ENCODE data around the gene METTL17.
A peak's percentile ranks its signal among the peaks of the same experiment; 100 is the strongest.
"Not testable (repeated sequence)": the region's sequence is repeated elsewhere in the genome, so short reads cannot be mapped to it uniquely, and the experiment has no call there.

METTL17 gene

DNA sequence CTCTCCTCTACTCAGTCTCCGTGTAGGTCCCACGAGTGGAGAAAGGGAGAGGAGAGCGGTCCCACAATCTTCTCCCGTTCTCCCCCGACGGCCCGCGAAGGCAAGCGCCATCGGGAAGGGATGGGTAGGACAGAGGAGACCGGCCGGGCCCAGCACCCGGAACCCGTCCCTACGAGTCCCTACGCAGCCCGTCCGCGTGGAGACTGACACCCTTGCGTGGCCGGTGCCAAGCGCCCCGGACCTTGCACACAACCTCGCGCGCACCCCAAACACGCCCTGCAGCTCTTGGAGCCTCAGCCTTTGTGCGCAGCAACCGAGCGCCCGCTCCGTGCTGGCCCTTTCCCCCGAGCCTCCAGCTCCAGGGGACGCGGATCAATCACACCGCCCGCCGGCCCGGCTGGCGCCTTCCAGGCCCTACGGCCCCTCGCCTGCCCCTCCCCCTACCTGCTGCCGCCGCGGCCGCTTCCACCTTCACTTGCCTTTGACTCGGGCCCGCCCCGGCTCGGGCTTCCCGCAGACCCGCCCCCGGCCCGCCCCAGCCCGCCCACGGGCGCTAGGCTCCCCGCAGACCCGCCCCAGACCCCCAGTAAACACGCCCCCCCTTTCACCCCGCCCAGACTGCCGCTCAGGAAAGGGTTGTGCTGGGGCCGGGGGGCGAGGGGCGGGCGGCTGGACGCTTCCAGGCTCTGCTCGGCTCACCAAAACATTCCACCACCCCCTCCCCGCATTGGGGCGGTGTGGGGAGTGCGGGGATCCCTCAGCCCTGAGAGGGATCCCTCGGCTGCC is 35.0 kb downstream of the METTL17 start, which contains the start of gene NDRG2:
Gene NDRG2, minus strand, starts transcription at position 477 of the 786 bp plus-strand sequence. CDS start 1,746 bp downstream, outside the sequence.
- DNase-seq (ENCODE audit: low read depth): no peak

GRCh38 chr14:21025371-21026273 is 35.8 kb downstream of the METTL17 start:
- DNase-seq (ENCODE audit: low read depth): no peak

DNA sequence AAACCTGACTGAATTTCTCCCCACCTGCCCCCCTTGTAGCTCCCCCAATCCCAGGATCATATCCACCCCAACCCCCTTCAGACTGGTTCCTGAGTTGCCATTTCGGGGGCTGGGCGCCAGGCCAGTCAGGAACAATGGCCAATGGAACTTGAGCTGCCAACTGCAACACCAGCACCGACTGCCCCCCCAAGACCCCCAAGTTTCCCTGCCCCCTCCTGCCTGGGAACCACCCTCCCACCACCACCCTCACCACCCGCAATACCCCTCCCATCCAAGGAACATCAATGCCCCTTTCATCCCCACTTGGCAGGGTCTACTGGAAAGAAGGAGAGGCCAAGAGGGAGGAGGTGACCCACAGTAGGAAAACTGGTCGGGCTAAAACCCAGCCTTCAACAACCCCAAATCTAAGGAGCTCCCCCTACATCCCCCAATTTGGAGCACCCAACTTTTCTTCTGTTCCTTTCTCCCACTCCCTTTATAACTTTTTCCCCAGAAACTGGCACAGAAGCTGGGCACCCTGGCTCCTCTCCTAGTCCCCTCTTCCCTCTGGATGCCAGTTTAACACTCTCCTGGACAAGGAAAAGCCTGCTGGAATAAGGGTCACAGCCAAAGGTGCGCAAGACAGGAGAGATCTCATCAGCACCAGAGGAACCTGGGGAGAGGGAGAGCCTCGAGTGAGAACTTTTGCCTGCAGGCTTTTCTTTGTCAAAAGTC is 36.7 kb downstream of the METTL17 start:
- DNase-seq (ENCODE audit: low read depth): no peak

DNA sequence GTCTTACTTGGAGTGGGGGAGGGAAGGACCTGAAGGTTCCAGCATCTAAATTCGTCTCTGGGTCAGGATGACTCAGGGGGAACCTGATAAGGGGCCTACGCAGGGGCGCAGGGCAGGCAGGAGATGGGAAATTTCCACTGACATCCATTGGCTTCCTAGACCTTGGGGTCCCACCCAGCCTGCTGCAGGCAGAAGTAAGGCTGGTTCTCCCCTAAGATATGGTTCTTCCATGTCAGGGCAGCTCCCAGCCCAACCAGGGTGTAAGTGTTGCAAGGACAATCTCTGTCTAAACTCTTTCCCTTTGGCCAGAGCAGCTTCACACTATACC is 37.2 kb downstream of the METTL17 start:
- no peak for DNase-seq (ENCODE audit: low read depth)

- no peak for DNase-seq (ENCODE audit: low read depth)
Observed at GRCh38 chr14:21029917-21030316, 40.1 kb downstream of the METTL17 start, which contains the start of gene TPPP2. Gene TPPP2, plus strand, starts transcription at chr14:21030217. Its CDS starts 365 bp downstream, at chr14:21030582.

GRCh38 chr14:21030531-21030930 is 40.8 kb downstream of the METTL17 start:
- DNase-seq (ENCODE audit: low read depth): no peak

DNA sequence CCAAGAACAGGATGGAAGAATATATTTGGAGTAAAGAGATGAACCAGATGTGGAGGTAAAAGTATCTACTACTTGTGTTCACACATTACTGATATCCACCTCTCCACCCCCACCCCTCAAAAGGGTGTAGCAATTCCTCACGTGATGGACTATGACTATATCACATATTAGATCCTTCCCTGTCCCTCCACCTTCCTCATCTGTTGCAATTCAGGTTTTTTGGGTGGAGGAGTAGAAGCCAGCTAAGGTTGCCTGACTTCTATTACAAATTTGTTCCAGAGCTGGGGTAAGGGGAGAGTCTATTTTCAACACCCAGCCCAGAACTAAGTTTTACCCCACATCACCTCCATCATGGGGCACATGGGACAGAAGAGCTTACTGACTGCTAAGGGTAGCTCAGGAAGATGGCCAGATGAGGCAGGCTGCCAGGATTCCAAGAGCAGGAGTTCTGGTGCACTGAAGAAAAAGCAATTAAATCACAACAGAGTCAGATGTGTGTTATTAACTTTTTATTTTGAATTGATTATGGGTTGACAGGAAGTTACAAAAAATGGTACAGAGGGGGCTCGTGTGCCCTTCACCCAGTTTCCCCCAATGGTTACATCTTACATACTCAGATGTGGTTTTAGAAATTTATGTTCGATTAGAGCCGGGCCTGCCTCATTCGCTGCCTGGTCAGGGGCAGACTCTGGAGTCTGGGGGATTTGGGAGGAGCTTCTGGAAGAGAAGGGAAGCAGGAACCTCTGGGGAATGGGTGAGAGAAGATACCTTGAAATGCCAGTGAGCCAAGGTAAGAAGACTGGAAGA is 42.7 kb downstream of the METTL17 start:
- DNase-seq (ENCODE audit: low read depth): no peak

- no peak for DNase-seq (ENCODE audit: low read depth)
Observed at GRCh38 chr14:21033133-21033698, 43.4 kb downstream of the METTL17 start.

DNA sequence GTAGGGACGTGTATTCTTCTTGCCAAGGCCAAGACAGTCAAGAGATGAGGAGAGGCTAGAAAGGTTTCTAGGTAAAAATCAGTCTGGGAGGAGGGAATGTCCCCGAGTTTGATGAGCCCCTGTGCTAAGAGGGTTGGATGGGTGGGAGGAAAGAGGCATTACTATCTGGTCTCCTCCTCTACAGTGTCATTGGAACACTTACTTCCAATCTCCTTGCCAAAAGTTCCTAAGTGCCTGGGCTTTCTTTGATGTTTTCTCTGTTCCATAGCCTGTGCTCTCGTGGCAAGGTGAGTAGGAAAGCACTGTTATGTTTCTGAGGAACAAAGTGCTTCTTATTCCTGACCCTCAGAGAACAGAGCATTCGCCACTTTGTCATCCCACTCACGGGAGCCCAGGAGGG is 44.9 kb downstream of the METTL17 start, which contains the start of gene RNASE13:
Gene RNASE13, minus strand, starts transcription at position 101 of the 400 bp plus-strand sequence. CDS start 519 bp downstream, outside the sequence.
- no peak for DNase-seq (ENCODE audit: low read depth)

DNA sequence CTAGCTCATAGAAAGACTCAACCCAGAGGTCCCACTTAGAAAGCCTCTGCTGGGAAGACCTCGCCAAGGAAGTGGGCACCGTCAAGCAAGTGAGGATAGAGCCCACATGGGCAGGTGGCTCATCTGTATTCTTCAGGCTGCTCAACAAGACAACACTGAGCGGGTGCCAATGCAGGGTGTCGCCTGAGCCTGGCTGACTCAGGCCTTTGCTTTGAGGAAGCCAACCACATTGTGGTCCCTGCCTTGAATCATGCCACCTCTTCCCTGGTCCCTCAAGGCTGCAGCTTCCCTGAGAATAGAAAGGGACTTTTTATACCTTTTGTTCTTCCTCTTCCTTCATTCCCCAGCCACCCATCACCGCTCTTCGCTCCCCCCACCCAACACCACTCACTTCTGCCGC is 47.0 kb downstream of the METTL17 start:
- DNase-seq (ENCODE audit: low read depth): no peak

DNA sequence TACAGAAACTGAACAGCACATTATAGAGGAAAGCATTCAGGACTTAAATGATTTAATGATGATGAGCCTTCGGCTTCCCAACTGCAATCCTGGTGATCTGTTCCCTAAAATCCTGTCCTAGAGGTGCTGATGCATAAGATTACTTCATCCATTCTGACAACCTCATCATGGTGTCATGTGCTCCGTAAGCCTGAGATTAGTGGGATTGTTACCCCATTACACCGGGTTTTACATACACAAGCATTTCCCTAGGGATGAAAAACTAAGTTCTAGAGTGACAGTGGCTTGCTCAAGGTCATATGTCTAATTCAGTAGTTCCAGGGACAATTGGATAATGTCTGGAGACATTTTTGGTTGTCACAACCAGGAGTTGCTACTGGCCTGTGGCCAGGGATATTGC is 47.4 kb downstream of the METTL17 start:
- no peak for DNase-seq (ENCODE audit: low read depth)

- DNase-seq (ENCODE audit: low read depth): peak; percentile 24
Observed at GRCh38 chr14:21038441-21039422, 49.0 kb downstream of the METTL17 start.

DNA sequence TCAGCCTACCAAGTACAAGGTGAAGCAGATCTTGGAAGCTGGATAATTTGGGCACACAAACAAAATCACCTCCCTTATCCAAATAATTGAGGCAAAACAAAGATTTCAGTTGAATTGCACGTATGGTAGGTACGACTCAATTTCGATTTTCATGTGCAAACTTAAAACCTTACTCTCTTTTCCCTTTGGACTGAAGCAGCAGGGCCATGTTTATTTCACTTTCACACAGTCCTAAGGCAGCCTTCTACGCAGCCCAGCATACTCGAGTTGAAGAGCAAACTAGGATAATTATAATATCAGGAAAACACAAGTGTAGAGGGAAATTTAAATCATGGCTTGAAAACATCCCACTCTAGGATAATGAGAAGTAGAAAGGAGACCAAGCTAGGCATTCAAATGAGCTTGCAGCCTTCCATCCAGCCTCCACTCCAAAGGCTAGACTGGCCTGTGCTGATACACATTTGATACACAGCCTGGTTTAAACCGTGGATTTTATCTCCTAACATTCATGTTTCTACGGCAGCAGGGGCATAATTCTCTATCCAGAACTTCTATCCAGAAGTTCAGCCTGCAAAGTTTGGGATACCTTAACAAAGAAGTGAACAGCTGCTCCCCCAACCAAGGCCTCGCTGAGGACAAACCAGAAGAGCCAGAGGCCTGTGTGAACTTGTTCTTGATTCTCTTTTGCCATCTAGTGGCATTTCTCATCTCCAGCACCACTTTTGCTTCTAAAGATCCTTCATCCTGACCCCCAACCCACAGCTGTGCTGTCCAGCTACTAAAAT is 50.0 kb downstream of the METTL17 start:
- no peak for DNase-seq (ENCODE audit: low read depth)

DNA sequence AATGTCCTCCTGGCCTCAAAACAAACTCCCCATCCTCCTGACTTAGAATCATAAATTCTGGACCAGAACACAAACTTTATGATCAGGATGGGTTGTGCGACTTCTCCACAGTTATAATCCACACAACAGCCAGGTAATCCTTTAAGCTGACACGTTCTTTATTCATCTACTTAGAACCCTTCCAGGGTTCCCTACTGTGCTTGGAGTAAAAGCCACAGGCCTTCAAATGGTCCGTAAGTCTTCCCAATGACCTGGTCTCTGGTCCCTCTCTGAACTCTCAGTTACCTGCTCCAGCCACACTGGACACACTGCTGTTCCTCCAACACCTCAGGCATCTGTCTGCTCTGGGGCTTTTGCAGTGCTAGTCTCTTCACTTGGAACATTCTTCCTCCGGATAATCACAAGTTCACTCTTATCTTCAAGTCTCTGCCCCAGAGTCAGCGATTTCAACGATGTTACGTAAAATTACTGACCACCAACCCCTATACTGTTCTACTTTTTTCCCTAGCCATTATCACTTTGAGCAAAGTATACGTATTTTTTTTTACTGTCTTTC is 50.7 kb downstream of the METTL17 start:
- no peak for DNase-seq (ENCODE audit: low read depth)

DNA sequence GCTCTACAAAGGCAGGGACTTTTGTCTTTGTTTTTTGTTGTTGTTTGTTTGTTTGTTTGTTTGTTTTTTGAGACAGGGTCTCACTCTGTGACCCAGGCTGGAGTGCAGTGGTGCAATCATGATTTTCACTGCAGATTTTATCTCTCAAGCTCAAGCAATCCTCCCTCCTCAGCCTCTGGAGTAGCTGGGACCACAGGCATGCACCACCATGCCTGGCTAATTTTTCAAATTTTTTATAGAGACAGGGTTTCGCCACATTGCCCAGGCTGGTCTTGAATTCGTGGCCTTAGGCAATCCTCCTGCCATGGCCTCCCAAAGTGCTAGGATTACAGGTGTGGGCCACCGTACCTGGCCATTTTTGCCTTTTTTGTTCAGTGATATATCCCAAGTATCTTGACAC is 51.2 kb downstream of the METTL17 start:
- not testable (repeated sequence) for DNase-seq (ENCODE audit: low read depth)

DNA sequence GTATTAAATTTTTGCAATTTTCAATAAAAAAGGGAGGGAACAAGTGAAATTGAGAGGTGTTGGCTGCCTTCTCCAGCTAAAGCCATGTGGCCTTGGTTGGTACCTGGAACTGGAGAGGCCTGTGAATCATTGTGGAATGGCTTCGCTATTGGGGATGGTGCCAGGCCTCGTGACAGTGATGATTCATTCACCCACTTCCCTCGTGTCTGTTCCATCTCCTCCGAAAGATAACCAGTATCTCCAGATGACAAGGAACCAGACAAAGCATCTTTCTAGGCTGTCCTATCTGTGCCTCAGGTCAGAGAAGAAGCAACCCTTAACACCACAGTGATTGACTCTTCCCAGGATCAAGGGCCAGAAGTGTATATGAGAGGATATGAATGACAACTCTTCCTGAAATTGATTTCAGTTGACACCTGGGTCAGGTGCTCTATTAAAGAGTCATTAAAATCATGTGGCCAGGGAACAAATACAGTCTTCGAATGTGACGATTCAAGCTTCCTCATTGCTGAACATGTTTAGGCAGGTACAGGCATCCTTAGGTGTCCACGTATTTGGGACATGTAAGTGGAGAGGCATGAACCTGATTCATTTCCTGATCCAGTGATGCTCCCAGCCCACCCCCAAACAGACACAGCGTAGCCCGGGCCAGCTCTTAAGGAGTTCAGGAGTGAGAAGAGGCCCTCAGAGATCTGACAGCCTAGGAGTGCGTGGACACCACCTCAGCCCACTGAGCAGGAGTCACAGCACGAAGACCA is 52.1 kb downstream of the METTL17 start, which contains the start of gene RNASE7:
Gene RNASE7, plus strand, starts transcription at position 687 of the 758 bp plus-strand sequence. CDS start 631 bp downstream, outside the sequence.
- peak; percentile 44 for DNase-seq (ENCODE audit: low read depth)

GRCh38 chr14:21042918-21043317 is 53.1 kb downstream of the METTL17 start:
- DNase-seq (ENCODE audit: low read depth): no peak
